T-helper 17 cell (primary cell): ENCODE results near the gene DPY19L1. TPM values are rescaled to one million over a fixed set of nuclear protein-coding genes. Genes with fewer than 3 reads are reported as not detected.
"Not testable (repeated sequence)": the region's sequence is repeated elsewhere in the genome, so short reads cannot be mapped to it uniquely, and the experiment has no call there.

ENCODE experiments used
- ATAC-seq: fragments of 150-1000 bp; cut with Tn5 transposase; 2 replicates; pipeline ENCODE4 v1.10.0; 2021; ENCODE audit warnings: mild to moderate bottlenecking, moderate library complexity
- DNase-seq, 3 donors: peaks; one replicate each; pipeline versions ENCODE4 v3.0.0 to v3.0.0-alpha.2; 2020 to 2021
- H3K9me3 ChIP-seq: one replicate; pipeline ENCODE4 v1.7.0; 2013; ENCODE audit warnings: low read length, mild to moderate bottlenecking; ENCODE audit not compliant: control insufficient read depth, poor library complexity, severe bottlenecking
- H3K27ac Mint-ChIP-seq: one replicate; pipeline ENCODE4 v1.8.0; 2022; ENCODE audit warnings: mild to moderate bottlenecking, moderate library complexity, mixed read lengths
- H3K27me3 Mint-ChIP-seq: one replicate; pipeline ENCODE4 v1.8.0; 2022; ENCODE audit warnings: mixed read lengths
- H3K36me3 Mint-ChIP-seq: one replicate; pipeline ENCODE4 v1.8.0; 2022; ENCODE audit warnings: low read depth, mixed read lengths
- H3K4me1 Mint-ChIP-seq: one replicate; pipeline ENCODE4 v1.8.0; 2022; ENCODE audit warnings: mild to moderate bottlenecking, mixed read lengths
- H3K4me3 Mint-ChIP-seq: one replicate; pipeline ENCODE4 v1.8.0; 2022; ENCODE audit warnings: mild to moderate bottlenecking, moderate library complexity, mixed read lengths
- total RNA-seq, 4 donors: library from RNA in 2 of 4; stranded (reverse) in 2 of 4; gene quantifications; one replicate each; pipeline ENCODE4 v1.2.3 and lab custom pipeline; 2022 to 2026

Gene DPY19L1
- total RNA-seq (10 to 100 TPM; 12.2 to 19.4 TPM), total RNA-seq (lab: John Stamatoyannopoulos, UW) (22.5 to 24.3 reads per million in 2 donors)

DNA sequence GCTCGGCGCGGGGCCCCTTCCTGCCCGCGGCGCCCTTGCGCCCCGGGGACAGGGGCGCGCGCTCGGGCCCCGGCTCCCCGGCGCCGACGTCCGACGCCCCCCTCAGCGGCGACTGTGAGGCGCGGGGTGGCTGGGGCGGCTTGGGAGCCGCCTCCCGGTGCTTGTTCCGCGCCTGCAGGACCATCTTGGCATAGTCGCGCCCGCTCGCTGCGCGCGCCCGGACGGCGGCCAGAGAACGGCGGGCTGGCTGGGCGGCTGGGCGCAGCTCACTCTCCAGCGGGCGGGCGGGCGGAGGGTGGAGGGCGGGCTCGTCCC lies at the start of gene DPY19L1:
DPY19L1 (minus strand) TSS at position 275 of the 315 bp plus-strand sequence; CDS start at position 184, 91 bp downstream.
- Mint-ChIP-seq H3K36me3 (peaks cover 2% of the 10 kb centered on the region), H3K27me3 (no peaks in the 10 kb centered on the region), H3K27ac (peak within 1 kb of the TSS; percentile 97), H3K4me3 (peak within 1 kb of the TSS; percentile 97), H3K4me1 (peaks cover 30% of the 10 kb centered on the region)
- DNase-seq, result no peak
- ATAC-seq, result no peak
- no peaks in the 10 kb centered on the region for H3K9me3 ChIP-seq

DNA sequence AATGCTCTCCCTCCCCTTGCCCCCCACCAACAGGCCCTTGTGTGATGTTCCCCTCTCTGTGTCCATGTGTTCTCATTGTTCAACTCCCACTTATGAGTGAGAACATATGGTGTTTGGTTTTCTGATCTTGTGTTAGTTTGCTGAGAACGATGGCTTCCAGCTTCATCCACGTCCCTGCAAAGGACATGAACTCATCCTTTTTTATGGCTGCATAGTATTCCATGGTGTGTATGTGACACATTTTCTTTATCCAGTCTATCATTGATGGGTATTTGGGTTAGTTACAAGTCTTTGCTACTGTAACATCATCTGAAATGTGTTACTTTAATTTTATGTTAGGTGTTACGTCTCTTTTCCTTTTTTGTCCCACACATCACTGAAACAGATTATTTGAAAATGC lies 42.2 kb upstream of the DPY19L1 start:
- H3K4me1 Mint-ChIP-seq, H3K27ac Mint-ChIP-seq, DNase-seq, ATAC-seq, H3K9me3 ChIP-seq, H3K4me3 Mint-ChIP-seq, H3K36me3 Mint-ChIP-seq, H3K27me3 Mint-ChIP-seq: not testable (repeated sequence)

GRCh38 chr7:35074008-35074407 lies 36.7 kb upstream of the DPY19L1 start:
- not testable (repeated sequence) for H3K36me3 Mint-ChIP-seq, H3K4me3 Mint-ChIP-seq, DNase-seq, ATAC-seq, H3K9me3 ChIP-seq, H3K27ac Mint-ChIP-seq
- Mint-ChIP-seq H3K27me3 (peaks cover 40% of the 10 kb centered on the region), H3K4me1 (peaks cover 12% of the 10 kb centered on the region)

DNA sequence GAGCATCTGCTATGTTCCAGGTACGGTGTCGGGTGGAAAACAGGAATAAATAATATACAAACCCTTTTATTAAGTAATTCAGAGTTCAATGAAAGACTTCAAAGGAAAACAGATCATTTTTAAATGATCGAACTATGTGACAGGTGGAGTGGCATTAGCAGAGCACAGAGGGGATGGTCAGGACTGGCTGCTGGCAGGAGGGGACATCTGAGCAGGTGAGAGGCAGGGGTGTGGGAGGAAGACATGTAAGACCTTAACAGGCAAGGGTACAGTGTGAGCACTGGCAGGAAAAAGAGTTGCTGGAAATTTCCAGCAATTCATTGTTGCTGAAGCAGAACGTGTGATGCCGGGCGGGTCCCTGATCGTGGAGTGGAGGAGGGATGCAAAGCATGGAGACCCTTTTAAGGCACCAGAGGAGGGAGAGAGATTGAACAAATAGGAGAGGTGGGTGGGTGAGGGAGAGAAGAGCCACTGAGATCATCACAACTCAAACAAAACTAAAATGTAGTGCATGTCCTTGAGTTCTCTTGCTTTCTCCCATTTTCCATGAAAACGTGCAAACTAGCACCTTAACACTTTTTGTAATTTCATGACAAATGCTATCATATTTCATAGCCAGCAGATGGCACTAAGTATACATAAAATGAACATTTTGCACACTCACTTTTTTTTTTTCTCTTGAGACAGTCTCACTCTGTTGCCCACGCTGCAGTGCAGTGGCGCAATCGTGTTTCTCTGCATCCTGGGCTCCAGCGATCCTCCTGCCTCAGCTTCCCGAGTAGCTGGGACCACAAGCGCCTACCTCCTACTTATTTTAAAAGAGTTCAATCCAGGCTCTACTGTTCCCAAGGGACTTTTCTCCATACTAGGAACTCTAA lies 35.9 kb upstream of the DPY19L1 start:
- H3K9me3 ChIP-seq, H3K27ac Mint-ChIP-seq, H3K4me3 Mint-ChIP-seq, DNase-seq, H3K36me3 Mint-ChIP-seq: not testable (repeated sequence)
- peak; percentile 45 for ATAC-seq
- peaks cover 48% of the 10 kb centered on the region for H3K27me3 Mint-ChIP-seq
- peaks cover 12% of the 10 kb centered on the region for H3K4me1 Mint-ChIP-seq

DNA sequence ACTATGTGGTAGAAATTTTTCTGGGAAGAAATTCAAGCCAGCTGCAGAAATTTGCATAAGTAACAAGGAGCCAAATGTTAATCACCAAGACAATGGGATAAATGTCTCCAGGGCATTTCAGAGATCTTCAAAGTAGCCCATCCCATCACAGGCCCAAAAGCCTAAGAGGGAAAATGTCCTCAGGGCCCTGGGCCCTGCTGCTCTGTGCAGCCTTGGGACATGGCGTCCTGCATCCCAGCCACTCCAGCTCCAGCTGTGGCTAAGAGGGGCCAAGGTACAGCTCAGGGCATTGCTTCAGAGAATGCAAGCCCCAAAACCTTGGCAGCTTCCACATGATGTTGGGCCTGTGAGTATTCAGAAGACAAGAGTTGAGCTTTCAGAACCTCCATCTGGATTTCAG lies 31.8 kb upstream of the DPY19L1 start:
- H3K9me3 ChIP-seq, H3K4me3 Mint-ChIP-seq, H3K36me3 Mint-ChIP-seq, ATAC-seq, DNase-seq, H3K27ac Mint-ChIP-seq: not testable (repeated sequence)
- H3K27me3 Mint-ChIP-seq, result peaks cover 51% of the 10 kb centered on the region
- peaks cover 12% of the 10 kb centered on the region for H3K4me1 Mint-ChIP-seq

DNA sequence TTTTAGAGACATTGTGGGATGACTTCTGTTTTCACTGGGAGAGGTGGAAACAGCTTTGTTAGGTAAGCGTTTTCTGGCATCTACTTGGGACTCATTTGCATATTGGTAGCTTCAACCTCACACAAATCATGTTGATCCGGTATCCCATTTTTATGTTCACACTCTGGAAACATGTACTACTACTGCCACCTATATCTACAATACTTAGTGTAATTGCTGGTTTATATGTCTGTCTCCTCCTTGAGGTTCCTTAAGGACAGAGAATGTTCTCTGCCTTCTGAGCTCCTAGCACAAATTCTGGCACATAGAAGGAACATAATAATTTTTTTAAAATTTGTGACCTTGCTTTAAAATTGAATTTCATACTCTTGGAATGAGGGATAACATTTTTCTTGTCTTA lies 28.1 kb upstream of the DPY19L1 start:
- H3K4me1 Mint-ChIP-seq, H3K9me3 ChIP-seq: not testable (repeated sequence)

GRCh38 chr7:35058571-35058970 lies 21.3 kb upstream of the DPY19L1 start:
- DNase-seq, H3K4me3 Mint-ChIP-seq, H3K27ac Mint-ChIP-seq, H3K9me3 ChIP-seq, ATAC-seq, H3K36me3 Mint-ChIP-seq: not testable (repeated sequence)
- Mint-ChIP-seq H3K27me3 (peaks cover 18% of the 10 kb centered on the region), H3K4me1 (peaks cover 11% of the 10 kb centered on the region)

More for the DNA sequence above, 28.1 kb upstream of the DPY19L1 start:
- not testable (repeated sequence) for DNase-seq, H3K36me3 Mint-ChIP-seq, H3K27ac Mint-ChIP-seq, H3K4me3 Mint-ChIP-seq, ATAC-seq
- H3K27me3 Mint-ChIP-seq, result peaks cover 22% of the 10 kb centered on the region

GRCh38 chr7:35057505-35058451 lies 20.5 kb upstream of the DPY19L1 start:
- not testable (repeated sequence) for H3K9me3 ChIP-seq, H3K36me3 Mint-ChIP-seq, H3K4me3 Mint-ChIP-seq, DNase-seq, H3K27ac Mint-ChIP-seq, ATAC-seq
- Mint-ChIP-seq H3K4me1 (peaks cover 11% of the 10 kb centered on the region), H3K27me3 (peaks cover 26% of the 10 kb centered on the region)

GRCh38 chr7:35055733-35056132 lies 18.4 kb upstream of the DPY19L1 start:
- not testable (repeated sequence) for H3K9me3 ChIP-seq, H3K36me3 Mint-ChIP-seq, H3K4me1 Mint-ChIP-seq, H3K4me3 Mint-ChIP-seq, H3K27ac Mint-ChIP-seq, ATAC-seq, DNase-seq
- peaks cover 34% of the 10 kb centered on the region for H3K27me3 Mint-ChIP-seq

DNA sequence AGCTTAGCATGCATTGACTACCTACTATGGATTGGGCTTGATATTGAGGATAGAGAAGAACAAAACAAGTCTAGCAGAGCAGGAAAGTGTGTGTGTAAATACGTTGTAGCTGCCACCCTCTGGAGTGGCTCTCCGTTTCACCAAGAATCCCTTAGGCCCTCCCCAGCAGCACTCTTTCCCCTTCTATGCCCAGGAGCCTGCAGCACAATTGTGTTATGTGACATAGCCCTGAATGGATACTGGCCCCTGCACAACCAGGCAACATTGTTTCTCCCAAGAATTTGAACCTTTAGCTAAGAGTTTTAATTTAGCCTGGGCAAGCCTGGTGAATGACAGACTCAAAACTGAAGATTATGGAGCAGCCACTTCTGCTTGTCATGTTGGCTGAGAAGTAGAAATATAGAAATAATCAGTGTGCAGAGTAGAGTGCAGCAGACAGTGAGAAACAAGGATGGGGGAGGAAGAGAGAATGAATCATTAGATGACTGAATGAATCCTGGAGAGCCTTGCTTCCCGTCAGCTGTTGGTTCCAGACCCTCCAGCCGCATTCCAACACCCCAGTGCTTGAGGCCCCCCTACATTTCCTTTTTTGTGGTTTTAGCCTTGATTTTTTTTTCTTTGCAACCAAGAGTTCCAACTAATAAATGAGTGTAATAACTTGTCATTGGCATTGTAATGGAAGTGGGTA lies 16.3 kb upstream of the DPY19L1 start:
- H3K4me3 Mint-ChIP-seq, DNase-seq, ATAC-seq, H3K27ac Mint-ChIP-seq, H3K9me3 ChIP-seq, H3K36me3 Mint-ChIP-seq, H3K4me1 Mint-ChIP-seq: not testable (repeated sequence)
- peaks cover 31% of the 10 kb centered on the region for H3K27me3 Mint-ChIP-seq

GRCh38 chr7:35048390-35048789 lies 11.1 kb upstream of the DPY19L1 start:
- DNase-seq, H3K36me3 Mint-ChIP-seq, H3K27ac Mint-ChIP-seq, H3K4me1 Mint-ChIP-seq, H3K9me3 ChIP-seq, ATAC-seq, H3K4me3 Mint-ChIP-seq: not testable (repeated sequence)
- peaks cover 25% of the 10 kb centered on the region for H3K27me3 Mint-ChIP-seq

- not testable (repeated sequence) for H3K27ac Mint-ChIP-seq, ATAC-seq
Observed at GRCh38 chr7:35047912-35048305, 10.6 kb upstream of the DPY19L1 start.

More at GRCh38 chr7:35047912-35048305, 10.6 kb upstream of the DPY19L1 start:
- H3K9me3 ChIP-seq, H3K4me1 Mint-ChIP-seq, H3K36me3 Mint-ChIP-seq, H3K4me3 Mint-ChIP-seq, DNase-seq: not testable (repeated sequence)
- H3K27me3 Mint-ChIP-seq, result peaks cover 23% of the 10 kb centered on the region
